A172 (cell line): ENCODE data around the gene NLN. TPM values are rescaled to one million over a fixed set of nuclear protein-coding genes. Genes with fewer than 3 reads are reported as not detected.
"Not testable (repeated sequence)": the region's sequence is repeated elsewhere in the genome, so short reads cannot be mapped to it uniquely, and the experiment has no call there.

Experiments used
- DNase-seq: peaks from one replicate; pipeline ENCODE4 v3.0.0-alpha.2; 2015; ENCODE audit warnings: low spot score
- total RNA-seq: library from RNA; depleted of rRNA; stranded (reverse); fragments of >200 nt; shearing (Covaris generic); gene quantifications from 2 replicates; pipeline ENCODE4 v1.2.3, GENCODE V29; 2014

The NLN gene
- total RNA-seq, 1 experiment from 2014 or later, result 54.7 TPM

GRCh38 chr5:65732046-65732445 is 10.0 kb downstream of the NLN start:
- not testable (repeated sequence) for DNase-seq

DNA sequence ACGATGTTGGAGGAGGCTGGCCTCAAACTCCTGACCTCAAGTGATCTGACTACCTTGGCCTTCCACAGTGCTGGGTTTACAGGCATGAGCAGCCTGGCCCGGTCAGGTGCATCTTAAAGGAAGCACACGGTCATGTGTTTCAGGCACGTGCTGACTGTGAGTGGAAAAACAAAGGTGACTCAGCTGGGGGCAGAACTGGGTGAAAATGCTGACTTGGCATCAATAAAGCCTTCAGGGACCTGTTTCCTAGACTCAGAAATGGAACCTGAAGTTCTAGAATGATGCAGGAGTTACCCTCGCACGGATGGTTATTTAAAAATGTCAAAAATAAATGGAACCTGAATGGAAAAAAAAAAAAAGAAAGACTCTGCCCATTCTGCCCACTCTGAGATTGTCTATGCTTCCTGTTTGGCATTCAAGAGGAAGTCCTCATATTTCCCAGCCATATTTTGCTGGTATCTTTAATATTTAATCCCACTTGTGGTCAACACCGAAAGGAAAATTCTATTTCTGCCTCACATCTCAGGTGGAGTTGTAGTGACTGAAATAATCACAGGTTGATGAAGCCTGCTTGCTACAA is 12.3 kb downstream of the NLN start:
- DNase-seq, result not testable (repeated sequence)

GRCh38 chr5:65734921-65735320 is 12.9 kb downstream of the NLN start:
- DNase-seq, result no peak

- no peak for DNase-seq
Observed at GRCh38 chr5:65736011-65736410, 14.0 kb downstream of the NLN start.

GRCh38 chr5:65737842-65738241 is 15.8 kb downstream of the NLN start:
- no peak for DNase-seq

DNA sequence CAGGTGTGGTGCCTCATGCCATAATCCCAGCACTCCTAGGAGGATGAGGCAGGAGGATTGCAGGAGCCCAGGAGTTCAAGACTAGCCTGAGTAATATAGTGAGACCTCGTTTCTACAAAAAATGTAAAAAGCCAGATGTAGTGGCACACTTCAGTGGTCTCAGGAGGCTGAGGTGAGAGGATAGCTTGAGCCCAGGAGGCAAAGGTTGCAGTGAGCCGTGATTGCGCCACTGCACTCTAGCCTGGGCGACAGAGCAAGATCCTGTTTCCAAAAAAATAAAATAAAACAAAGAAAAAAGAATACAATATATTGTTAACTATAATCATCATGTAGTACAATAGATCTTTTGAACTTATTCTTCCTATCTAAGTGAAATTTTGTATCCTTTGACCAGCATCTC is 16.3 kb downstream of the NLN start:
- no peak for DNase-seq

- no peak for DNase-seq
Observed at GRCh38 chr5:65739162-65739561, 17.2 kb downstream of the NLN start.

GRCh38 chr5:65742565-65743231 is 20.7 kb downstream of the NLN start:
- DNase-seq, result peak; percentile 71

- no peak for DNase-seq
Observed at GRCh38 chr5:65749221-65749844, 27.3 kb downstream of the NLN start.

DNA sequence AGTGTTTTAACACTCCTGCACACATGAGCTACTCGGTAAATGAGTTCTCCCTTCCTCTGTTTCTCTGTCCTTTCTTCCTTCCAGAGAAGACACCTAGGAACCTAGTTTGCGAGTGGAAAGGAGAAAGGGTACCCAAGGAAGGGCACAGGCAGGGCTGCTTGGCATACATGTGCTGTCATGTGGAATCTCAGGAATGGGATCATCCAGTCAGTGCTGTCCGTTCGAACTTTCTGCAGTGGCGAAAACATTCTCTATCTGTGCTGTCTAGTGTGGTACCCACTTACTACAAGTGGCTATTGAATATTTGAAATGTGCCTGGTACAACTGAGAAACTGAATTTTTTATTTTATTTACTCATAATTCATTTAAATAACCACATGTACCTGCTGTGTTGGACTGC is 28.0 kb downstream of the NLN start:
- DNase-seq, result no peak

DNA sequence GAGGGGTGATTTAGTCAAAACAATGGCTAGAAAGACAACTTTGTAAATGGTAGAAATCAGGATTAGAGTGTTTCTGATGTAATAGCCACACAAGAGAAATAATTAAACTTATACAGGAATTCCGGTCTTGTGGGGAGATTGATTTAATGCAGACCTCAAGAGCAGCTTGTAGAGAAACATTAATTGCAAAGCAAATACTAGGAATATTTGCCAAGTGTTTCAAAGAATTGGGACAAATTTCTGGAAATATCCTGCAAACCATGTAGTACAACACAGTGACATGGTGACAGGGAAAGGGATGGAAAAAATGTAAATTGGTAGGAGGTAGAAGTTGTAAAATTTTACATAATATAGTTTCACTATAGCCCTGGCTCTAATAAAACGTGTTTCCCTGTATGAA is 28.9 kb downstream of the NLN start:
- no peak for DNase-seq

GRCh38 chr5:65753189-65753588 is 31.2 kb downstream of the NLN start:
- DNase-seq, result no peak

- DNase-seq, result no peak
Observed at GRCh38 chr5:65758546-65759144, 36.6 kb downstream of the NLN start.

GRCh38 chr5:65760504-65761275 is 38.7 kb downstream of the NLN start:
- peak; percentile 70 for DNase-seq

DNA sequence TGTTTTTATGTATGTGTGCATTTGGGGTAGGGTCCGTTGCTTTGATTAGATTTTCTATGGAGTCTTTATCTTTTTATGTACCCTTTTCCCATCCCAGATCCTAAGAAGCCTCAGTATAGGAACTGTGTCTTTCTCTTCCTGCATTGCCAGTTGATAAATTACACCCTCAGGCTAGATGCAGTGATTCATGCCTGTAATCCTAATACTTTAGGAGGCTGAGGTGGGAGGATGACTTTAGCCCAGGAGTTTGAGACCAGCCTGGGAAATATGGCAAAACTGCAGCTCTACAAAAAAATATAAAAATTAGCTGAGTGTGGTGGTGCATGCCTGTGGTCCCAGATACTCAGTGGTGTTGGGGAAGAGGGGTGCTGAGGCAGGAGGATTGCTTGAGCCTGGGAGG is 40.2 kb downstream of the NLN start:
- no peak for DNase-seq

DNA sequence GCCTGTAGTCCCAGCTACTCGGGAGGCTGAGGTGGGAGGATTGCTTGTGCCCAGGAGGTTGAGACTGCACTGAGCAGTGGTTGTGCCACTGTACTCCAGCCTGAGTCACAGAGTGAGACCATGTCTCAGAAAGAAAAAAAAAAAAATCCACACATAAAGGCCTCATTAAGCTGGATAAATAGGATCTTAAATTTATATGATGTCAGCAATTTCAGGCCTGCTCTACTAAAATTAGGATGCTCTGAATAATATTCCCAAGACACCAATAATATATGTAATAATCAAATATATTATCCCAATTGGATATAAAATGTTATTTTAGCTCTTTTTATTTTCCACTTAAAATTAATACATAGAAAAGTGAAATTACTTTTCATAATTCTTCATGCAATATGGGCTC is 43.6 kb downstream of the NLN start:
- no peak for DNase-seq

DNA sequence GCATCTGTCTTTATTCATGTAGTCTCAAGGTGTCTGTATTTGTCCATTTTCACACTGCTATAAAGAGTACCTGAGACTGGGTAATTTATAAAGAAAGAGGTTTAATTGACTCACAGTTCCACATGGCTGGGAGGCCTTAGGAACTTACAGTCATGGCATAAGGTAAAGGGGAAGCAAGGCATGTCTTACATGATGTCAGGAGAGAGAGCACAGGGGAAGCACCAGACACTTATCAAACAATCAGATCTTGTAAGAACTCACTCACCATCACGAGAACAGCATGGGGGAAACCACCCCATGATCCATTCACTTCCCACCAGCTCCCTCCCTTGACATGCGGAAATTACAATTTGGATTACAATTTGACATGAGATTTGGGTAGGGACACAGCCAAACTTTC is 44.2 kb downstream of the NLN start:
- DNase-seq, result no peak

DNA sequence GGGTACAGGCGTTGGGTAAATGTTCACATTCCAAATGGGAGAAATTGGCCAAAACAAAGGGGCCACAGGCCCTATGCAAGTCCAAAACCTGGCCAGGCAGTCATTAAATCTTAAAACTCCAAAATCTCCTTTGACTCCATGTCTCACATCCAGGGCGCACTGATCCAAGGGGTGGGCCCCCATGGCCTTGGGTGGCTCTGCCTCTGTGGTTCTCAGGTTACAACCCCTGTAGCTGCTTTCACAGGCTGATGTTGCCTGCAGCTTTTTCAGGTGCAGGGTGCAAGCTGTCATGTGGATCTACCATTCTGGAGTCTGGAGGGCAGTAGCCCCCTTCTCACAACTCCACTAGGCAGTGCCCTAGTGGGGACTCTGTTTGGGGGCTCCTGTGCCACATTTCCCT is 44.8 kb downstream of the NLN start:
- DNase-seq, result no peak

DNA sequence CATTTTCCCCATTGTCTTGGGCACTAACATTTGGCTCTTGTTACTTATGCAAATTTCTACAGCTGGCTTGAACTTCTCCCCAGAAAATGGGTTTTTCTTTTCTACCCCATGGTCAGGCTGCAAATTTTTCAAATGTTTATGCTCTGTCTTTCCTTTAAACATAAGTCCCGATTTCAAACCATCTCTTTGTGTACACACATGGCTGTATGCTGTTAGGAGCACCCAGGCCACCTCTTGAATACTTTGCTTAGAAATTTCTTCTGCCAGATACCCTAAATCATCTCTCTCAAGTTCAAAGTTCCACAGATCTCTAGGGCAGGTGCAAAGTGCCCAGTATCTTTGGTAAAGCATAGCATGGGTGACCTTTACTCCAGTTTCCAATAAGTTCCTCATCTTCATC is 45.6 kb downstream of the NLN start:
- no peak for DNase-seq

DNA sequence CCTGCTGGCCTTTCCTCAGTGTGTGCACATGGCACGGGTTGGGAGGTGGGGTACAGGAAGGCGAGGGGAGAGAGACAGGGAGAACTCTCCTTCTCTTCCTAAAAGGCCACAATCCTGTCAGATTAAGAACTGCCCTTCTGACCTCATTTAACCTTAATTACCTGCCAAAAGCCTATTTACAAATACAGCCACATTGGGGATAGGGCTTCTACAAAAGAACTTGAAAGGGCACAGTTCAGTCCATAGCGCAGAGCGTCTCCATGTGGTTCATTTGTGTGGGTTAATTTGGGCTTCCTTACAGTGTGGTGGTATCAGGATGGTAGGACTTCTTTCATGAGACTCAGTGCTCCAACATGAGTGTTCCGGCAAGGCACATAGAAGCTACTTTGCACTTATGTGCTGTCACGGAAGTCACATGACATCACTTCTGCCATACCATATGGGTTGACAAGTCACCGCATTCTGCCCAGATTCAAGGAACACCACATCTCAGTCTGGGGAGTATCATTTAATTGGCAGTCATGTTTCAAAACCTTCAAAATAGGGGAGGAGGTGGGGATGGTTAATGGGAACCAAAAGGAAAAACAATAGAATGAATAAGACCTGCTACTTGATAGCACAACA is 46.8 kb downstream of the NLN start:
- no peak for DNase-seq

DNA sequence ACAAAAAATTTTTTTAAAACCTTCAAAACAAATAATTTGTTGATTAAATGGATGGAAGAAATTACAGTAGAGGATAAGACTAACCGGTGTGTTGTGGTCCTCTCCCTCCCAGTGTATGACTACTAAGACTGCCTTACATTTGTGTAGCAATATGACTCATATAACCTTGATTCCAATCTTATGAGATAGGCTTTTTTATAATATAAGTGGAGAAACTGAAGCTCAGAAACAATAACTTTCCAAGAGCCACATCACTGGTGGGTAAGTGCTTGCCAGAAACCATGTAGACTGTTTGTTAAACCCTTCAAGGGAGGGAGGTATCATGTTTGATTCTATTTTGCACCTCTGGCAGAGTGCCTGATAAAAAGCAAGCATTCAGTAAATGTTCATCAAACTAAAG is 47.5 kb downstream of the NLN start:
- DNase-seq, result peak; percentile 84

GRCh38 chr5:65771266-65771665 is 49.3 kb downstream of the NLN start:
- DNase-seq, result no peak
